Head of caudate nucleus (tissue), 42 donors: ENCODE results near the gene C2CD4D.

Source experiments
- DNase-seq, 42 donors: peaks; one replicate each; pipeline versions ENCODE4 v3.0.0 to v3.0.0-alpha.2; 2020 to 2021; ENCODE audit warnings: mixed read lengths in 7 of 42
- intact Hi-C: fragments of 100-400 bp; cut with DNase I; formaldehyde crosslinking; loops from one replicate; pipeline ENCODE4 v1.15.0; 2022

Gene C2CD4D

GRCh38 chr1:151838222-151839081 is 1.2 kb downstream of the C2CD4D start:
- DNase-seq, result peak in 6 of 42 donors; percentile 21 to 56 (median 34)
- intact Hi-C loops, result loop anchor here (2.0 kb wide), 1 partner anchor 48 kb away; the partner anchor contains the start of gene TDRKH

GRCh38 chr1:151837884-151838221 is 1.8 kb downstream of the C2CD4D start:
- no peak for DNase-seq
- intact Hi-C loops, result loop anchor here (2.0 kb wide), 1 partner anchor 47 kb away; the partner anchor contains the start of gene TDRKH

GRCh38 chr1:151837197-151837596 is 2.4 kb downstream of the C2CD4D start:
- no peak for DNase-seq
- intact Hi-C loops, result no loop called here

GRCh38 chr1:151835596-151835995 is 4.0 kb downstream of the C2CD4D start:
- DNase-seq, result no peak
- intact Hi-C loops, result no loop called here

GRCh38 chr1:151834239-151834638 is 5.4 kb downstream of the C2CD4D start:
- intact Hi-C loops, result no loop called here

GRCh38 chr1:151833172-151833900 is 6.3 kb downstream of the C2CD4D start:
- peak in 9 of 42 donors; percentile 10 to 45 (median 38) for DNase-seq
- intact Hi-C loops, result no loop called here

More at GRCh38 chr1:151834239-151834638, 5.4 kb downstream of the C2CD4D start:
- DNase-seq, result no peak

- intact Hi-C loops, result no loop called here
- DNase-seq, result peak in 38 of 42 donors; percentile 13 to 78 (median 50)
Measured at GRCh38 chr1:151832318-151832980, 7.2 kb downstream of the C2CD4D start.

GRCh38 chr1:151831605-151832004 is 8.0 kb downstream of the C2CD4D start, which contains the start of gene RORC:
Gene RORC, minus strand, starts transcription at chr1:151831802. Its CDS starts 38 bp downstream, at chr1:151831764.
- intact Hi-C loops, result no loop called here
- DNase-seq, result no peak

GRCh38 chr1:151831256-151831591 is 8.4 kb downstream of the C2CD4D start:
- no peak for DNase-seq
- intact Hi-C loops, result no loop called here

GRCh38 chr1:151830055-151830454 is 9.6 kb downstream of the C2CD4D start:
- intact Hi-C loops, result no loop called here
- no peak for DNase-seq

GRCh38 chr1:151829352-151830046 is 10.1 kb downstream of the C2CD4D start:
- intact Hi-C loops, result no loop called here
- no peak for DNase-seq

GRCh38 chr1:151828921-151829320 is 10.7 kb downstream of the C2CD4D start:
- DNase-seq, result no peak
- intact Hi-C loops, result no loop called here

GRCh38 chr1:151827853-151828252 is 11.8 kb downstream of the C2CD4D start:
- DNase-seq, result no peak
- intact Hi-C loops, result no loop called here

GRCh38 chr1:151825751-151826660 is 13.6 kb downstream of the C2CD4D start:
- DNase-seq, result no peak
- intact Hi-C loops, result no loop called here

- peak in 1 of 42 donors; percentile 22 for DNase-seq
- intact Hi-C loops, result no loop called here
Measured at GRCh38 chr1:151825204-151825603, 14.4 kb downstream of the C2CD4D start.

GRCh38 chr1:151823175-151823574 is 16.4 kb downstream of the C2CD4D start:
- intact Hi-C loops, result no loop called here
- no peak for DNase-seq

- intact Hi-C loops, result no loop called here
- DNase-seq, result no peak
Measured at GRCh38 chr1:151822404-151822803, 17.2 kb downstream of the C2CD4D start.

- DNase-seq, result no peak
- intact Hi-C loops, result no loop called here
Measured at GRCh38 chr1:151820940-151821339, 18.7 kb downstream of the C2CD4D start.
